HUDEP-2 (cell line): Measurements from ENCODE around the gene NFKB1.
"Not testable (repeated sequence)": the region's sequence is repeated elsewhere in the genome, so short reads cannot be mapped to it uniquely, and the experiment has no call there.

ENCODE experiments used
- DNase-seq, 76 experiments: peaks; one replicate each; lab custom pipeline; 2025; ENCODE audit not compliant: unreplicated experiment in 76 of 76; lab: John Stamatoyannopoulos, UW

The NFKB1 gene

DNA sequence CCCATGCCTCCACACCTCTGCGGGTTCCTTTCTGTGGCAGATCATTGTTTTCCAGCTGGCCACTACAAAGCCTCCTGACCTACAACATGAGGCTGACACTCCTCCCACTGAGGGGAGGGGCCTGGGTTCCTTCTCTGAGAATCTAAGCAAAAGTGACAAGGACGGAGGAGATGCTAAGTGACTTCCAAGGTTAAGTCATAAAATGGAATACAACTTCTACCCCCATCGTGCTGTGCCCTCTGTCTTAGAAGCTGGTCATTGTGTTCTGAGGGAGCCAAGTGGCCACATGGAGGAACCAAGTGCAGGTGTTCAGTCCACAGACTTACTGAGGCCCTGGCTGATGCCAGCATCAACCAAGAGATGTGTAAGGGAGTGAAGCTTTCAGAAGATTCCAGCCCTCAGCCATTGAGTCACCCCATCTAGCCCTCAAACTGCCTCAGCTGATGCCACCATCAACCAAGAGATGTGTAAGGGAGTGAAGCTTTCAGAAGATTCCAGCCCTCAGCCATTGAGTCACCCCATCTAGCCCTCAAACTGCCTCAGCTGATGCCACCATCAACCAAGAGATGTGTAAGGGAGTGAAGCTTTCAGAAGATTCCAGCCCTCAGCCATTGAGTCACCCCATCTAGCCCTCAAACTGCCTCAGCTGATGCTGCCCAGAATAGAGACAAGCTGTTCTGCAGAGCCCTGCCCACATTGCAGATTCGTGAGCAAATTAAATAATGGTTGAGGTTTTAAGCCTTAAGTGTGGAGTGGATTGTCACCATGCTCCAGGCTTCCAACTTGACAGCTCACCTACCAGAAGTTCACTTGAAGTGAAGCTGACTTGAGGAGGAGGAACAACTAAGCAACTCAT, 118.8 kb downstream of the NFKB1 start:
- not testable (repeated sequence) for DNase-seq

DNA sequence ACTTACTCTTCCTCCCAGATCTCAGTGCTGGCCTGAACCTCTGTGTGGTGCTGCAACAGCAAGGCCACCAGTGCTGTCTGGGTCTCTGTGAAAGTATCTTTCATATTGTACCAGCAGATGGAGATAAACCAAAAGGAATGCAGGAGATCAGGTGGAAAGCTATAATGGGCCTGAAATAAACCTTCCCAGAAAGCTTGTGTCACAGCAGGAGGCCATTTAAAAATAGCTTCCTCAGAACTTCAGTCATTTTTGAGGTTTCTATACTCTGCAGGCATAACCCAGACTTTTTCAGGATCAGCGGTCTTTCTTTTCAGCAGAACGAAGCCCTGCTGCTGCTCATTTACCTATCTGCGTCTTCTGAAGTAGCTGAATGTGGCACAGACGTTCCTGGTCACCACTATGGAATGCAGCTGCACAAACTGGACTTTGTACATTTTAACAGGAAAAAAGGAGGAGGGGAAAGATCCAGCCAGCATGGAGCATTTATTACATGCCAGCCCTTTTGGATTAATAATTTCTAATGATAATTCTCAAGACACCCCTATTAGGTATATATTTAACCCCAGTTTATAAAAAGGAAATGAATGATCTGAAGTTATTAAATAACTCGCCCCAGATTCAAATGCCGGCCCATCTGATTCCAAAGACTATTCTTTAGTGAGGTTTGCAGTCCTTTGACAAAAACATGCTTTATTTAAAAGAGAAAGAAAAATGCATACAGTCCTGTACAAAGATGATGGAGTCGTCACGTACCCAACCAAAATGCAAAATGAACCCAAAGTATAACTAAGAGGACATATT, 119.7 kb downstream of the NFKB1 start:
- peak in 32 of 76 experiments; percentile 3 to 70 (median 32) for DNase-seq

DNA sequence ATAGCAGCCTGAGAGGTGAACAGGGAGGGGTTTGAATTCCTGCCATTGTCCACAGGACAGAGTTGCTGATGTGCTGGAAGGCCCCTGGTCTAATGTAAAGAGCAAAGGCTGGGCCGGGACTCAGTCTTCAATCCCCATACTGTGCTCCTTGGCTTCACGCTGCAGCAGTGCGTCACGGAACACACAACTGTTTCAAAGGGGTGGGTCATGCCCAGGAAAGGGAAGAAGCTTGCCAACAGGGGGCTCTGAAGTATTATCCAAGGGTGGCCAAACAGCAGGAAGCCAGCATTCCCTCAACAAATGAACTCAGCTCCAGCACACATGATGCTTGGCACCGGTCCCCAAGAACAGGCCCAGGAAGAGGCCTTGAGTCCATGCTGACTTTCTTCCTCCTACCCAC, 122.5 kb downstream of the NFKB1 start:
- DNase-seq: peak in 2 of 76 experiments; percentile 2 to 7

DNA sequence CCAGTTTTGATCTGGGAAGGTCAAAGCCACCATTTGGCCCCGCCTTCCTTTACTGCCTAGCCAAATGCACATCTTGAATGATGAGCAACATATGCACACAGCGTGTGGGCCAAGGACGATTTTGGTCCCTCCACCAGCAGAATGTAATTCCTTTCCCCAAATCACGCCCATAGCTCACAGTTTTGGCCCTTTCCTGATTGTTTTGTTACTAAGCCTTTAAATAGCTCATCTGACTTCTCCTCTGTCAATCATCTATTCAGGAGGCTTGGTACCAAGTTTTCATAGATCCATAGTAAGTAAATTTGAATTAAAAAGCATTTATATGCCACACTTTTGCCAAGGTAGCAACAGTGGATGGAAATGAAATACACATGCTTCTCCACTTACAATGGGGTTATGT, 123.3 kb downstream of the NFKB1 start:
- no peak for DNase-seq

DNA sequence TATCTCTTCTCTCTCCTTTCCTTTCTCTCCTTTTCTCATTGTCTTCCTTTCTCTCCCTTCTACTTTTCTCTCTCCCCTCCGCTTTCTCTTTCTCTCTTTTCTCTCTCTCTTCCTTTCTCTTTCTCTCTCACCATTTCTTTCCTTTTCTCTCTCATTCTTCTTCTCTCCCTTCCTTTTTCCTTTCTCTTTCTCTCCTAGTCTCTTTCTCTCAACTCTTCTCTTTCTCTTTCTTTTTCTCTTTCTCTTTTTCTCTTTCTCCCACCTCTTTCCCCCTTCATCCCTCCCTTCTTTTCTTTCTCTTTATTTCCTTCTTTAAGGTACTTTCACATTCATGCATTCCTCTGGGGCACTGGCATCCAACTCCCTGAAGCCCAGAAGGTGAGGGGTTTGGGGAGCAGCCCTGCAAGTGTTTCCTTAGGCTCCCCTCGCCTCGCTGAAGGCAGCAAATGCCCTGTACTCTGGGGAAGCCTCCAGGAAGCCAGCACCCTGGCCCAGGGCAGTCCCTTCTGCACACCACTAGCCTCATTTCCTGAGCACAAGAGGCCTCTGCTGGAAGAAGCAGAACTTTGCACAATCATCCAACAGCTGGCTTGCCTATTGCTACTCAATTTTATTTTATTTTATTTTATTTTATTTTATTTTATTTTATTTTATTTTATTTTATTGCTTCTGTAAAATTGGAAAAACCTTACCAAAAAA, 124.2 kb downstream of the NFKB1 start:
- peak in 39 of 76 experiments; percentile 1 to 46 (median 16) for DNase-seq

DNA sequence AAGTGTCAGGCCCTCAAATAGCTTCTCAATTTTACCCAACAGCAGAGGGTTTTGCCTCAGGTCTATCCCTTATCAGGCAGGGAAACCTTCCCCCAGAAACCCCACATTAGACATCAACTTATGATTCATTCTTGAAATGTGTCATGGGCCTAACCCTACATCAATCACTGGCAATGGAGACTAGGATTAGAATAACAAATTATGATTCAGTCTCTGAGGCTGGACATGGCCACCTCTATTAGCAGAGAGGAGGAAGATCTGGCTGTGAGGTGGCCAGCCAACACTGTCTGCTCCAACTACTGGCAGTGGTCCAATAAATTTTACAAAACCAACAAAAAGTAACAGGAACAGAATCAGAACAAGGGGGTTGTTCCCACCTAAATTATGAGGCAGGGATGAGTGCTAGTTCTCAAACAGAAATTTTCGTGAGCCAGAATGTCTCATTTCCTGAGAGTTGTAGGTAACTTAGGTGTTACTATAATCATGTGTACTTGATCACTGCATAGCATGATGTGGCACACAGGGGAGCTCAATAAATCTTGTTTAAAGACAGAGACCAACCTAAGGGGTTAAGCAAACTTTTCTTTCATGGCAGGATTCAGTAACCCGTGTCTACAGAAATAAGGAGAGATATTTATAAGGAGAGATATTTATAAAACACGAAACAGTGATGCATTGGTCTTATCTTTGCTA, 126.8 kb downstream of the NFKB1 start:
- peak in 1 of 76 experiments; percentile 2 for DNase-seq

DNA sequence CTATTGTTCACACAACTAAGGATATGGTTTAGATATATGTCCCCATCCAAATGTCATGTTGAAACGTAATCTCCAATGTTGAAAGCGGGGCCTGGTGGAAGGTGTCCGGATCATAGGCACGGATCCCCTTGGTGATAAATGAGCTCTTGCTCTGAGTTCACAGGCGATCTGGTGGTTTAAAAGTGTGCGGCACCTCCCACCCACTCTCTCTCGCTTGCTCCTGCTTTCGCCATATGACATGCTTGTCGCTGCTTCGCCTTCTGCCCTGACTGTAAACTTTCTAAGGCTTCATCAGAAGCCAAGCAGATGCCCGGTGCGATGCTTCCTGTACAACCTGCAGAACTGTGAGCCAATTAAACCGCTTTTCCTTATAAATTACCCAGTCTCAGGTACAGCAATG, 128.5 kb downstream of the NFKB1 start:
- no peak for DNase-seq

DNA sequence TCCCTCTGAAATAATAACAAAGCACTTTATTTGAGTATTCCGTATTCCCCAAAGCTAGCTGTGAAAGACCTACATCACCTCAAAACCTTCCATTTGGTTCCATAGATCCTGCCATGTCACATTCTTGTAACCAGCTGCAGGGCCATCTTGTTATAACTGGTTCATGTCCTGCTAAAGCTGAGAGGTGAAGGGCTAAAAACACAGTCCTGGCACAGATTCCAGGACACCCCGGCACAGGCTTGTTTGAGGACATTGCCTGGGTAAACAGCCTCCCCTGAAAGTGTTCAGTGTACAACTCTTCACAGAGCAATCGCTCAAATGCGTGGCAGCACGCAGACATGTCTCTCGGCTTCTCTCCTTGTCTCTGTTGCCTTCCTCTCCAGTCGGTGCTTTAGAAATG, 130.5 kb downstream of the NFKB1 start:
- DNase-seq: no peak

DNA sequence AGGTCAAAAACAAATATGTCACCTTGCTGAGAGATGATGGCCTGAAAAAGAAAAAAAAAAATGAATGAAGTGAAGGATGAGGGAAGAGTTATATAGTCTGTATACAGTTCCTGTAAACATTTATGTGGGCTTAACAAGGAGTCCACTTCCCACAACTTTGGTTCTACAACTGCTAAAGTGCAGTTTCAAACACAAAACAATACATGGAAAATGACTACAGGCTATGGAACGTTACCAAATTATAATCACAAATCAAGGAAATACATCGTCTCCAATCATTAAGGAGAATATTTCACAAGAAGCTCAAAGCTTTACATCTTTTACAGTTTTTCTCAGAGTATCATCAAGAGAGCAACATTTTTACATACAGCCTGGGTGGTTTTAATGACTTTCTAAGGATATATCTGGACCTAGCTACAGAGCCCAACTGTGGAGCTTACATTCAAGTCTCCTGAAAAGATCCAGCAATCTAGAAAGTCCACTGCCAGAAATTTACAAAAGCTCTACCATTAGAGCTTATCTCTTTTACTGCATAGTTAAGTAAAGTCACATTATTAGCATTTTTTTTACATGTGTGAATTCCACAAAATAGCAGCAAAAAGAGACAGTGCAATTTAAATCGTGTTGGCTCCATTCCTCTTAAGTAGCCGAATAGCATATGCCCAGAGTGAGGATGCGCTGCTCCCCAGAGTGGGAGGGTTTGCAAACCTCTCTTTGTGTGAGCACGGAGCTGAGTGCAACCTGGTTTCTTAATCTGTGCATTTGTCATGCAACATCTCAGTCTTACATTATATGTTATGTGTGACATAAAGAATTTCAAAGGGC, 131.3 kb downstream of the NFKB1 start:
- DNase-seq: no peak

DNA sequence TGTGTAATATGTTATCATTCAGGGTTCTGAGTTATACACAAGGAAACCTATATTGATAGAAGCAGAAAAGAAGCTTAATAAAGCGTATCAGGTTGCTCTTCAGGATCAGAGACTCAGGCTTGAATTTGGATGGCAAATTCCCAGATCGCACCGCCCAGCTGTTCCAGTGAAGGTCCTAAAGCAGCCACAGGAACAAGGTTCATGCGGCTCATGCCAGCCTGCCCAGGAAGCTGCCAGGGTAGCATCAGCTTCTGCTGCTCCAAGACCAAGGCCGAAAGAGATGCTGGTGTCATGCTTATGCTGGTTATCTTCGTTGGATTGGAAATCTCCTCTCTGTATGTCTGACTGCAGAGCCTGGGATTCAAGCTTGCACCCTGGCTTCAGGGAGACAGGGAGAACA, 131.9 kb downstream of the NFKB1 start:
- DNase-seq: no peak

DNA sequence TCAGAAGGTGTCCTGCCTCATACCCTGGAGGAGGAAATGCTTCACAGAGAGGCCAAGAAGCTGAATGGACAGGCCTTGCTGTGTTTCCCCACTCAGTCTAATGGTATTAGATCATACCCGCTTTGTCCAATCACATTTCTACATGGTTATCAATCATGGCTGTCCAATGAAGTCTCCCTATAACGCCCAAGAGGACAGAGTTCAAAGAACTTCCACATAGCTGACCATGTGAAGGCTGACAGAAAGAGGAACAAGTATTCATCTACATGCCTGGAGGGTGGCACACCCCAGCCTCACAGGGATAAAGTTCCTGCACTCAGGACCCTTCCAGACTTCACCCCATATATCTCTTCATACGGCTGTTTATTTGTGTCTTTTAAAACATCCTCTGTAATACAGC, 136.2 kb downstream of the NFKB1 start:
- DNase-seq: no peak

DNA sequence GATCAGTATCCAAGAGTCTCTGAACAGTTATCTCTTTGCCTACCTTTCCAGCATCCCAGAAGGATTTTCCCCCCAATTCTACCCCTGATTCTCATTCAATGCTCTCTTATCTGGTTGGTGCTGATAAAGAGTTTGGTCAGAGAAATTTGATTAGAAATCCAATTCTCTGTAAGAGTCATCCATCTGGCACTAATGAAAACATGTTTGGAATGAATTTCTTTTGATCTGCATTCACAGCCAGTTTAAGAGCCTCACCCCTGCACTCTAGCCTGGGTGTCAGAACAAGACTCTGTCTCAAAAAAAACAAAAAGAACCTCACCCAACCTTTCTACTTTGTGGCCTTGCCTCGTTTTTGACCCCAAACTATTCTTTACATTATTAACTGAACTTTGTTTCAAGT, 137.5 kb downstream of the NFKB1 start:
- DNase-seq: no peak

DNA sequence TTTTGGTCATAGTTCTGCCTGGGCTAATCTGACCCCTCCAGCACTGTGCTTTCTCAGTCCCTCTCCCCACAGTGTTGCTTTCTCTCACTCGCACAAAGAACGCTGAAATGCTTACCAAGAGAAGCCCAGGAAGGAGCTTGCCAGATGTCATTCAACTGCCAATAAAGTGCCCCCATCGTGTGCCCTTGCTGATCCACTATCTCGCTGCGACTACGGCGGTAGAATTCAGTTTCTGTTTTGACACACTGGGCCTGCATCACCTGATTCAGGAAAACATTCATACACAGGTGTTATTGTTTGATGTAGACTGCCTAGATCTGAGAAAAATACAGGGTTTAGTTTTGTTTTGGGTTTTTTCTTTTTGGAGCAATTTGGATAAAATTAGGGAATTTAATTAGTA, 138.4 kb downstream of the NFKB1 start:
- no peak for DNase-seq

DNA sequence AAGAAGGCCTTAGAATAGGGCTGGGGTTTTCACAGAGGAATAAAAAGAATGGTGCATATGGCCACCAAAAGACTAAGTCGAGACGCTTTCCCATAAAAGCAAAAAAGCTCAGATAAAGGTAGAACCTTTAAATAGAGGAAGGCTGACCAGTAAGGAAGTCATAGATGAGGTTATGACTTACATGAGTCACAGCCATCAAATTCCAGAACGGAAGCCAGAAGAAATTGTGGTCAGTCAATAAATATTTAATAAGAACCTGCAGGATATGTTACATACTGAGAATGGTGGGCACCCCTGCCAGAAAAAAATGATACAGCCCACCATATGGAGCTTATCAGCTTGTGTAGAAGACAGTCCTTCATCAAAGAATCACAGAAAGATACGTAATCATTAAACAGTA, 139.5 kb downstream of the NFKB1 start:
- no peak for DNase-seq

DNA sequence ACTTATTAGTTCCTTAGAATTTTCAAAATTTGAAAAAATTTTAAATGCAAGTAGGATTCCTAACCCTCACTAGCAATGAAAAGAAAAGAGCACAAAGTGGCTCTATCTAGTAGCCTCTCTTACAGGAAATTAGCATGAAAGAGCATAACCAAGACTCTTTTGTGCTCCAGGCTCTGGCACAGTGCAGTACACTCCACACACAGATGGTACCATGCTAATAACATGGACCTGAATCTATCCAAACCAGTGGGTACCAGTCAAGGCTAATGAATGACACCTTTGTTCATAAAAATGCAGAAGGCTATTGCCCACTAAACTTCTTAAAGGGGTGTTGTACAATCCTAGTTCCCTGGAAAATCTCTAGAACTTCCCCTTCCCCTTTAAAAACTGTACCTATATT, 140.6 kb downstream of the NFKB1 start:
- no peak for DNase-seq

DNA sequence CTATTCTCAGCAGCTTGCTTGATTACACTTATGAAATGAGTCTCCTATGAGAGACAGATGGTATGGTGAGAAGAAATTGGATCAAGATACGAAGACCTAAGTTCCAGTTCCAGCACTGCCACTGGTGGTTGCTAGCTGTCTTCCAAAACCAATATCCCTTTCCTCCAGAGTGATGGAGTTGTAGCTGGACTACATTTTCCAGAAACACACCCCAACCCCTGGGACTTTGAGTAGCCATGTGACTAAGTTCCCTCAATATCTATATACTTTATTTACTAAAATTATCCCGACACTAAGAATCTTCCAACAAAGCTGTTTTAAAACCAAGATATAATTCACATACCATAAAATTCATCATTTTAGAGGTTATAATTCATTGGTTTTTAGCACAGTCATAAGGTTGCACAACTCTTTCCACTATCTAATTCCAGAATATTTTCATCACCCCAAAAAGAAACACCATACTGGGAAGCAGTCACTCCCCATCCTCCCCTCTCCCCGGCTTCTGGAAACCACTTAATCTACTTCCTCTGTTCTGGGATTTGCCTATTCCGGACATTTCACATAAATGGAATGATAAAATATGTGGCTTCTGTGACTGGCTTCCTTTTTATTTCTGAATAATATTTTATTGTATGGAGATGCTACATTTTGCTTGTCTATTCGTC, 141.6 kb downstream of the NFKB1 start:
- DNase-seq: no peak

DNA sequence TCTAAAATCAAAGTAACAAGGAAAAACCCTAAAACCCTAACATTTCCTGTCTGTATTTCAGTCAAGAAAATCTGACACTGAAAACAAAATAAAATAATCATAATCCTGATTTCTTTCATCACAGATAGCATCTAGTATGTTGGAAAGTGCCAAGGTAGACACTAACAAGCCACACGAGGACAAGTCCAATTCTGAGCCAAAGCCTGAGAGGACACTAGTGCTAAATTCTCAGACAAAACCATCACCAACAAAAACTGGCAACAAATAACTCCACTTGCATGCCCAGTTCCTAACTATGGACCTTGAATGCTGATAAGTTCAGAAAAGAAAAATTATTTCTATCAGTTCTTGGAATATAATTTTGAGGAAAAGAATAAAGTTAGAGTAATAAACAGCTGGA, 146.0 kb downstream of the NFKB1 start:
- DNase-seq: no peak

DNA sequence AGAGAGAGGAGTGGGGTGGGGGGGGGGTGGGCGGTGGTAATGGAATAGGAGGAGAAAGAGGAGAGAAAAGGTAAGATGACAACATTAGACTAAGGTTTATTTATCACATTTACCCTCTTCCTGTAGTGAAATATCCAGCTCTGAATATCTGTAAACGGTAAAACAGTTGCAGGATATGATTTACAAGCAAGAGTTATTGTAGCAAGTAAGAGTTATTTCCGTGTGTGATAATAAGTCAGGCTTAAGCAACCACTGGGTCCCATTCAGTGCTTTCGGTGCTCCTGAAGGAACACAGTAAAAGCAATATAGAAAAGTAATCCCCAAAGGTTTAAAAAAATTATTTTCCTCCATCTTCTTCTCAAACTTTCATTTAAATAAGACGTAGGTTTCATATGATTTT, 156.0 kb downstream of the NFKB1 start:
- no peak for DNase-seq

DNA sequence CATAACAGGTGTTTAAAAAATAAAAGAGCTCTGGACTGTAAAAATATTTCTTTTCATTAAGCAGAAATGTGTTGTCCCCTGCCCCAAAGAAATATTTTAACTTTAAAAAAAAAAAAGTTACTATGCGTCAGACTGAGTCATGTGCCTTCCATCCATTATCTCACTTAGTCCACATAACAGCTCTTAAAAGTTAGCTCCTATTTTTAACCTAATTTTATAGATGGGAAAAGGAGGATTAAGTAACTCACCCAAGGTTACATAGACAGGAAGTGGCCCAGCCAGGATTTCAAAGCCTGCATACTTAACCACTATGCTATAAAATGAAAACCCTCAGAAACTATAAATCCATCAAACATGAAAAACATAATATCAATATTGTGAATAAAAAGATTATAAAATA, 161.9 kb downstream of the NFKB1 start:
- DNase-seq: no peak
